ENCODE measurements around the gene EPS8L3.

EPS8L3 gene

GRCh38 chr1:109724933-109725332, 38.8 kb downstream of the EPS8L3 start:
- Histone ChIP-seq H3K4me1 (ENCODE audit: control insufficient read depth, insufficient read depth, low read length, poor library complexity, severe bottlenecking) (no peaks in the 10 kb centered on the region), H3K27me3 (replicated peaks; ENCODE audit: control insufficient read depth, insufficient read depth, low read length, poor library complexity, severe bottlenecking) (no peaks in the 10 kb centered on the region), H3K9me3 (ENCODE audit: control insufficient read depth, low read length) (no peaks in the 10 kb centered on the region), H3K27ac (ENCODE audit: insufficient read depth, low read length, poor library complexity, severe bottlenecking) (no peak overlapping the region), H3K36me3 (ENCODE audit: control insufficient read depth, insufficient read depth, low read length) (no peaks in the 10 kb centered on the region), H3K4me3 (ENCODE audit: insufficient read depth, low read depth, low read length, poor library complexity, severe bottlenecking) (no peak overlapping the region)
- no peak for DNase-seq

GRCh38 chr1:109722908-109723691, 40.6 kb downstream of the EPS8L3 start:
- H3K36me3 ChIP-seq (ENCODE audit: control insufficient read depth, insufficient read depth, low read length): no peaks in the 10 kb centered on the region
- H3K27me3 ChIP-seq (replicated peaks; ENCODE audit: control insufficient read depth, insufficient read depth, low read length, poor library complexity, severe bottlenecking): no peaks in the 10 kb centered on the region
- no peak overlapping the region for H3K4me3 ChIP-seq (ENCODE audit: insufficient read depth, low read depth, low read length, poor library complexity, severe bottlenecking)
- DNase-seq: no peak
- H3K27ac ChIP-seq (ENCODE audit: insufficient read depth, low read length, poor library complexity, severe bottlenecking): no peak overlapping the region
- no peaks in the 10 kb centered on the region for H3K9me3 ChIP-seq (ENCODE audit: control insufficient read depth, low read length)
- no peaks in the 10 kb centered on the region for H3K4me1 ChIP-seq (ENCODE audit: control insufficient read depth, insufficient read depth, low read length, poor library complexity, severe bottlenecking)

GRCh38 chr1:109721971-109722370, 41.8 kb downstream of the EPS8L3 start:
- Histone ChIP-seq H3K36me3 (ENCODE audit: control insufficient read depth, insufficient read depth, low read length) (no peaks in the 10 kb centered on the region), H3K27ac (ENCODE audit: insufficient read depth, low read length, poor library complexity, severe bottlenecking) (no peak overlapping the region), H3K4me1 (ENCODE audit: control insufficient read depth, insufficient read depth, low read length, poor library complexity, severe bottlenecking) (no peaks in the 10 kb centered on the region), H3K9me3 (ENCODE audit: control insufficient read depth, low read length) (no peaks in the 10 kb centered on the region), H3K4me3 (ENCODE audit: insufficient read depth, low read depth, low read length, poor library complexity, severe bottlenecking) (no peak overlapping the region), H3K27me3 (replicated peaks; ENCODE audit: control insufficient read depth, insufficient read depth, low read length, poor library complexity, severe bottlenecking) (no peaks in the 10 kb centered on the region)
- DNase-seq: no peak

DNA sequence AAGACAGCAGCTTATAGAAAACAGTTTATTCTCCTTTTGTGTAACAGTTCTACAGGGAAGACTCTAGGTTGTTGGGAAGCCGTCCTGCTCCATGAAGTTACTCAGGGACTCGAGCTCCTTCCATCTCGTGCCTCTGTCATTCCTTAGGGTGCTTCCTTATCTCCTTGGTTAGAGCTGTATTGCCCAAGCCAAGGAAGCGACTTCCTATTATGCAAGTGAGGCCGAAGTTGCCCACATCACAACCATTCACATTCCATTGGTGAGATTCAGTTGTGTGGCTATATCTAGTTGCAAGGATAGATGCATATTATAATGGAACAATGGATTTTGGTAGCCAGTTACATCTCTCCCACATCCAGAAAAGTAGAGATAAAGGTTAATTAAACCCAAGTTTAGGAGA, 42.7 kb downstream of the EPS8L3 start:
- no peaks in the 10 kb centered on the region for H3K4me1 ChIP-seq (ENCODE audit: control insufficient read depth, insufficient read depth, low read length, poor library complexity, severe bottlenecking)
- H3K9me3 ChIP-seq (ENCODE audit: control insufficient read depth, low read length): no peaks in the 10 kb centered on the region
- DNase-seq: no peak
- H3K27ac ChIP-seq (ENCODE audit: insufficient read depth, low read length, poor library complexity, severe bottlenecking): no peak overlapping the region
- H3K4me3 ChIP-seq (ENCODE audit: insufficient read depth, low read depth, low read length, poor library complexity, severe bottlenecking): no peak overlapping the region
- no peaks in the 10 kb centered on the region for H3K27me3 ChIP-seq (replicated peaks; ENCODE audit: control insufficient read depth, insufficient read depth, low read length, poor library complexity, severe bottlenecking)
- no peaks in the 10 kb centered on the region for H3K36me3 ChIP-seq (ENCODE audit: control insufficient read depth, insufficient read depth, low read length)

- H3K9me3 ChIP-seq (ENCODE audit: control insufficient read depth, low read length): no peaks in the 10 kb centered on the region
- H3K4me3 ChIP-seq (ENCODE audit: insufficient read depth, low read depth, low read length, poor library complexity, severe bottlenecking): no peak overlapping the region
- H3K36me3 ChIP-seq (ENCODE audit: control insufficient read depth, insufficient read depth, low read length): no peaks in the 10 kb centered on the region
- H3K27me3 ChIP-seq (replicated peaks; ENCODE audit: control insufficient read depth, insufficient read depth, low read length, poor library complexity, severe bottlenecking): no peaks in the 10 kb centered on the region
- no peak overlapping the region for H3K27ac ChIP-seq (ENCODE audit: insufficient read depth, low read length, poor library complexity, severe bottlenecking)
- no peaks in the 10 kb centered on the region for H3K4me1 ChIP-seq (ENCODE audit: control insufficient read depth, insufficient read depth, low read length, poor library complexity, severe bottlenecking)
- DNase-seq: no peak
Measured at GRCh38 chr1:109719337-109719837, 44.3 kb downstream of the EPS8L3 start.

DNA sequence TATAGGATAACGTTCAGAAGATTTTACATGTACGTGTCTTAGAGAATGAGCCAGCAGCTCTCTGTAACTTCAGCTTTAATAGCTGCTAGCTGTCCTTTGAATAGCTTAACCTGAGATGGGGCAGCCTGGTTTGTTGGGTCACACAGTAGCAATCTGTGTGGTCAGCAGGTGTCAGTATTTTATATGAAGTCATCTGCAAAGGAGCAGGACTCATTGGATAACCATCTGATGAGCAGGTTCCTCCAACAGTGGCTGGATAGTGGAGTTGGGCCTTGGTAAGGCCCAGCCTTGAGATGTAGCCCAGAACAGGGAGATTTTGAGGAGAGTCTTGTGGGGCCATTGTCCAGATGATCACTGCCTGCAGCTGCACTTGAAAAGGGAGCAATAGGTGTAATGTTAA, 45.2 kb downstream of the EPS8L3 start:
- DNase-seq: no peak
- no peak overlapping the region for H3K4me3 ChIP-seq (ENCODE audit: insufficient read depth, low read depth, low read length, poor library complexity, severe bottlenecking)
- no peak overlapping the region for H3K27ac ChIP-seq (ENCODE audit: insufficient read depth, low read length, poor library complexity, severe bottlenecking)

DNA sequence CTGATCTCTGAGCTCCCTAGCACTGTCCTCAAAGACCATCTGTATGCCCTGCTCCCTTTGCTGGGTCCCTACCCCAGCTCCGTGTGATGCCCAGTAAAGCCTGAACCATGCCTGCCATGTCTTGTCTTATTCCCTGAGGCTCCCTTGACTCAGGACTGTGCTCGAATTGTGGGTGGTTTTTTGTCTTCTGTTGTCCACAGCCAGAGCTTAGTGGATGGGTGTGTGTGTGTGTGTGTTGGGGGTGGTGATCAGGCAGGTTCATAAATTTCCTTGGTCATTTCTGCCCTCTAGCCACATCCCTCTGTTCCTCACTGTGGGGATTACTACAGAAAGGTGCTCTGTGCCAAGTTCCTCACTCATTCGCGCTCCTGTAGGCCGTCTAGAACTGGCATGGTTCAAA, 46.0 kb downstream of the EPS8L3 start:
- DNase-seq: no peak
- no peak overlapping the region for H3K4me3 ChIP-seq (ENCODE audit: insufficient read depth, low read depth, low read length, poor library complexity, severe bottlenecking)
- no peaks in the 10 kb centered on the region for H3K36me3 ChIP-seq (ENCODE audit: control insufficient read depth, insufficient read depth, low read length)
- no peaks in the 10 kb centered on the region for H3K9me3 ChIP-seq (ENCODE audit: control insufficient read depth, low read length)
- no peaks in the 10 kb centered on the region for H3K4me1 ChIP-seq (ENCODE audit: control insufficient read depth, insufficient read depth, low read length, poor library complexity, severe bottlenecking)
- no peak overlapping the region for H3K27ac ChIP-seq (ENCODE audit: insufficient read depth, low read length, poor library complexity, severe bottlenecking)
- H3K27me3 ChIP-seq (replicated peaks; ENCODE audit: control insufficient read depth, insufficient read depth, low read length, poor library complexity, severe bottlenecking): no peaks in the 10 kb centered on the region

More for the DNA sequence above, 45.2 kb downstream of the EPS8L3 start:
- no peaks in the 10 kb centered on the region for H3K27me3 ChIP-seq (replicated peaks; ENCODE audit: control insufficient read depth, insufficient read depth, low read length, poor library complexity, severe bottlenecking)
- no peaks in the 10 kb centered on the region for H3K4me1 ChIP-seq (ENCODE audit: control insufficient read depth, insufficient read depth, low read length, poor library complexity, severe bottlenecking)
- no peaks in the 10 kb centered on the region for H3K36me3 ChIP-seq (ENCODE audit: control insufficient read depth, insufficient read depth, low read length)
- H3K9me3 ChIP-seq (ENCODE audit: control insufficient read depth, low read length): no peaks in the 10 kb centered on the region

- no peaks in the 10 kb centered on the region for H3K36me3 ChIP-seq (ENCODE audit: control insufficient read depth, insufficient read depth, low read length)
- H3K4me1 ChIP-seq (ENCODE audit: control insufficient read depth, insufficient read depth, low read length, poor library complexity, severe bottlenecking): no peaks in the 10 kb centered on the region
- no peak overlapping the region for H3K27ac ChIP-seq (ENCODE audit: insufficient read depth, low read length, poor library complexity, severe bottlenecking)
- DNase-seq: no peak
- H3K4me3 ChIP-seq (ENCODE audit: insufficient read depth, low read depth, low read length, poor library complexity, severe bottlenecking): no peak overlapping the region
- H3K27me3 ChIP-seq (replicated peaks; ENCODE audit: control insufficient read depth, insufficient read depth, low read length, poor library complexity, severe bottlenecking): no peaks in the 10 kb centered on the region
- no peaks in the 10 kb centered on the region for H3K9me3 ChIP-seq (ENCODE audit: control insufficient read depth, low read length)
Measured at GRCh38 chr1:109716570-109717090, 47.1 kb downstream of the EPS8L3 start.

GRCh38 chr1:109716121-109716520, 47.6 kb downstream of the EPS8L3 start:
- Histone ChIP-seq H3K9me3 (ENCODE audit: control insufficient read depth, low read length) (no peaks in the 10 kb centered on the region), H3K36me3 (ENCODE audit: control insufficient read depth, insufficient read depth, low read length) (no peaks in the 10 kb centered on the region), H3K4me1 (ENCODE audit: control insufficient read depth, insufficient read depth, low read length, poor library complexity, severe bottlenecking) (no peaks in the 10 kb centered on the region), H3K27me3 (replicated peaks; ENCODE audit: control insufficient read depth, insufficient read depth, low read length, poor library complexity, severe bottlenecking) (no peaks in the 10 kb centered on the region), H3K27ac (ENCODE audit: insufficient read depth, low read length, poor library complexity, severe bottlenecking) (no peak overlapping the region), H3K4me3 (ENCODE audit: insufficient read depth, low read depth, low read length, poor library complexity, severe bottlenecking) (no peak overlapping the region)
- no peak for DNase-seq

DNA sequence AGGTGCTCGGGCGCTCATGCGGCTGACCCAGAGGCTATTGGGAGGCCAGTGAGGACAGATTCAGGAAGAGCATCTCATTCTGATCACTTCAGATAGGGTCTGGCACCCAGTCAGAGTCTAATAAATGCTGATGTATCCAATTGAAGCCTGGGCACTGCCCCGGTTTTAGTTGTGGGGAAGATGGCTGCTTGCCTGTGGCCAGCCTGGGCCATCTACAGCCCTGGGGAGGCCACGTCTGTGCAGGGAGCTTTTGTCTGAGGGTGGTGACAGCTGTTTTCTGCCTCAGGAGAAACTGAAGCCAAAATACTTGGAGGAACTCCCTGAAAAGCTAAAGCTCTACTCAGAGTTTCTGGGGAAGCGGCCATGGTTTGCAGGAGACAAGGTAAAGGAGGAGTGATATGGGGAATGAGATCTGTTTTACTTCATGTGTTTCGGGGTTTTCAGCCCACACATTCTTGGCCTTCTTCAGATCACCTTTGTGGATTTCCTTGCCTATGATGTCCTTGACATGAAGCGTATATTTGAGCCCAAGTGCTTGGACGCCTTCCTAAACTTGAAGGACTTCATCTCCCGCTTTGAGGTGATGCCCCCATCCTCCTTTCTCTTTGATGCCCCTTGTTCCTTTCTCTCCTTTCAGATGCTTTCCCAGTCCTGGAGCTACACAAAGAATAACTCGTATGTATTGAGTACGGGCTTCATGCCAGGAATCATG, 48.9 kb downstream of the EPS8L3 start:
- Histone ChIP-seq H3K27ac (ENCODE audit: insufficient read depth, low read length, poor library complexity, severe bottlenecking) (no peak overlapping the region), H3K27me3 (replicated peaks; ENCODE audit: control insufficient read depth, insufficient read depth, low read length, poor library complexity, severe bottlenecking) (no peaks in the 10 kb centered on the region), H3K36me3 (ENCODE audit: control insufficient read depth, insufficient read depth, low read length) (no peaks in the 10 kb centered on the region), H3K4me1 (ENCODE audit: control insufficient read depth, insufficient read depth, low read length, poor library complexity, severe bottlenecking) (no peaks in the 10 kb centered on the region), H3K4me3 (ENCODE audit: insufficient read depth, low read depth, low read length, poor library complexity, severe bottlenecking) (no peak overlapping the region), H3K9me3 (ENCODE audit: control insufficient read depth, low read length) (no peaks in the 10 kb centered on the region)
- DNase-seq: no peak

Measured in effector memory CD4-positive, alpha-beta T cell (primary cell).